OCI-LY7 (cell line): ENCODE measurements around the gene LYRM9. TPM values are rescaled to one million over a fixed set of nuclear protein-coding genes. Genes with fewer than 3 reads are reported as not detected.

Experiments used
- BruUV-seq: library from RNA; stranded (reverse); fragments of 400-500 nt; replicated peaks from 2 replicates; lab custom pipeline; 2021; lab: Mats Ljungman, UMichigan
- CTCF ChIA-PET: fragments of 300-600 bp; sonication (Branson Sonifier 250); formaldehyde crosslinking; loops from one replicate; lab custom pipeline; 2022; ENCODE audit warnings: antibody characterized with exemption; ENCODE audit not compliant: unreplicated experiment; lab: Charles Lee
- POLR2A ChIA-PET: fragments of 300-600 bp; sonication (Branson Sonifier 250); formaldehyde crosslinking; loops from one replicate; lab custom pipeline; 2022; ENCODE audit warnings: antibody characterized with exemption; lab: Charles Lee
- DNase-seq: peaks from one replicate; pipeline ENCODE4 v3.0.0-alpha.2; 2015; ENCODE audit warnings: low spot score
- H2AFZ ChIP-seq: fragments of 200-600 bp; sonication (generic), shearing (Covaris generic); 2 replicates; pipeline ENCODE4 v1.6.1; 2014; ENCODE audit warnings: mild to moderate bottlenecking, antibody characterized with exemption, low read length, moderate library complexity
- H3K27ac ChIP-seq: fragments of 200-600 bp; sonication (generic); 2 replicates; pipeline ENCODE4 v1.5.1; 2014; ENCODE audit warnings: mixed run types, low read depth, mild to moderate bottlenecking, moderate library complexity, low read length, inconsistent platforms; ENCODE audit not compliant: poor library complexity, severe bottlenecking
- H3K36me3 ChIP-seq: fragments of 200-600 bp; sonication (generic); 2 replicates; pipeline ENCODE4 v1.6.1; 2014; ENCODE audit warnings: mild to moderate bottlenecking, antibody characterized with exemption, low read length, moderate library complexity, mixed read lengths; ENCODE audit not compliant: insufficient read depth
- H3K4me1 ChIP-seq: fragments of 200-600 bp; sonication (generic); 2 replicates; pipeline ENCODE4 v1.5.1; 2014; ENCODE audit warnings: mild to moderate bottlenecking, low read length; ENCODE audit not compliant: insufficient read depth, poor library complexity, severe bottlenecking
- H3K4me2 ChIP-seq: fragments of 200-600 bp; sonication (generic); 2 replicates; pipeline ENCODE4 v1.6.1; 2014; ENCODE audit warnings: mild to moderate bottlenecking, low read length
- H3K4me3 ChIP-seq: fragments of 200-600 bp; sonication (generic); 2 replicates; pipeline ENCODE4 v1.5.1; 2014; ENCODE audit warnings: mild to moderate bottlenecking, low read depth, low read length; ENCODE audit not compliant: poor library complexity, severe bottlenecking
- H3K79me2 ChIP-seq: fragments of 200-600 bp; sonication (generic); 2 replicates; pipeline ENCODE4 v1.6.1; 2016; ENCODE audit warnings: low read depth, mild to moderate bottlenecking, low read length, moderate library complexity, mixed read lengths; ENCODE audit not compliant: insufficient read depth
- H3K9me2 ChIP-seq: fragments of 200-600 bp; sonication (generic); 2 replicates; pipeline ENCODE4 v1.6.1; 2016; ENCODE audit warnings: mild to moderate bottlenecking, low read length, mixed read lengths; ENCODE audit not compliant: insufficient read depth
- H3K9me3 ChIP-seq: fragments of 200-600 bp; sonication (generic); 2 replicates; pipeline ENCODE4 v1.6.1; 2014; ENCODE audit warnings: mild to moderate bottlenecking, mixed run types, low read length, mixed read lengths
- H4K20me1 ChIP-seq: fragments of 200-600 bp; sonication (generic); 2 replicates; pipeline ENCODE4 v1.6.1; 2014; ENCODE audit warnings: mild to moderate bottlenecking, antibody characterized with exemption, low read length, moderate library complexity, mixed read lengths; ENCODE audit not compliant: insufficient read depth
- EZH2phosphoT487 ChIP-seq: fragments of 200-600 bp; sonication (generic); IDR thresholded peaks from 2 replicates; pipeline ENCODE4 v1.6.1; 2018; ENCODE audit warnings: low read depth, borderline replicate concordance, mild to moderate bottlenecking, mixed run types, antibody characterized with exemption, low read length, moderate library complexity, mixed read lengths
- intact Hi-C: fragments of 100-400 bp; cut with micrococcal nuclease; formaldehyde crosslinking; loops from one replicate; pipeline ENCODE4 v1.10.0; 2022; ENCODE audit not compliant: unreplicated experiment
- total RNA-seq, 2 experiments: library from RNA; depleted of rRNA in 1 of 2; stranded (reverse); fragments of >200 nt in 1 of 2; shearing (Covaris generic) in 1 of 2; gene quantifications; 2 replicates each; pipeline ENCODE4 v1.2.3, GENCODE V29; 2014 to 2022
- TF ChIP-seq, protein P1 (sequence below): fragments of 200-600 bp; sonication (generic); conservative IDR thresholded peaks from 2 replicates; pipeline ENCODE4 v1.5.1; 2014; ENCODE audit warnings: mild to moderate bottlenecking, antibody characterized with exemption, low read length, moderate library complexity, mixed read lengths

LYRM9 gene
- total RNA-seq, 2 experiments from 2014 or later = 0.35 to 1.4 TPM

DNA sequence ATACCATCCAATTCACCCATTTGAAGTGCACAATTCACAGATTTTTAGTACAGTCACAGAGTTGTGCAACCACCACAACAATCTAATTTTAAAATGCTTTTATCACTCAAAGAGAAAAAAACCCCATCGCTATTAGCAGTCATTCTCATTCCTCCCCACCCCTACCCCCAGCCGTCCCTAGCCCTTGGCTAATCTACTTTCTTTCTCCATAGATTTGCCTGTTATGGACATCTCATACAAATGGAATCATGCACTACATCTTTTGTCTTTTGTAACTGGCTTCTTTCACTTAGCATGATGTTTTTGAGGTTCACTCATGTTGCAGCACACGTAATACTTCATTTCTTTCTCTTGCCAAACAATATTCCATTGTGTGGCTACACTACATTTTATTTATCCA lies 20.4 kb downstream of the LYRM9 start:
- Histone ChIP-seq H3K27ac (no peak overlapping the region), H3K79me2 (no peaks in the 10 kb centered on the region), H3K4me2 (no peak overlapping the region), H3K9me3 (no peaks in the 10 kb centered on the region), H3K9me2 (no peaks in the 10 kb centered on the region), H2AFZ (no peak overlapping the region), H3K36me3 (no peaks in the 10 kb centered on the region), H3K4me3 (no peak overlapping the region), H4K20me1 (no peaks in the 10 kb centered on the region), H3K4me1 (no peaks in the 10 kb centered on the region)
- BruUV-seq = no TSS peak
- intact Hi-C loops = no loop called here
- no peak for DNase-seq
- TF ChIP-seq, protein P1, sequence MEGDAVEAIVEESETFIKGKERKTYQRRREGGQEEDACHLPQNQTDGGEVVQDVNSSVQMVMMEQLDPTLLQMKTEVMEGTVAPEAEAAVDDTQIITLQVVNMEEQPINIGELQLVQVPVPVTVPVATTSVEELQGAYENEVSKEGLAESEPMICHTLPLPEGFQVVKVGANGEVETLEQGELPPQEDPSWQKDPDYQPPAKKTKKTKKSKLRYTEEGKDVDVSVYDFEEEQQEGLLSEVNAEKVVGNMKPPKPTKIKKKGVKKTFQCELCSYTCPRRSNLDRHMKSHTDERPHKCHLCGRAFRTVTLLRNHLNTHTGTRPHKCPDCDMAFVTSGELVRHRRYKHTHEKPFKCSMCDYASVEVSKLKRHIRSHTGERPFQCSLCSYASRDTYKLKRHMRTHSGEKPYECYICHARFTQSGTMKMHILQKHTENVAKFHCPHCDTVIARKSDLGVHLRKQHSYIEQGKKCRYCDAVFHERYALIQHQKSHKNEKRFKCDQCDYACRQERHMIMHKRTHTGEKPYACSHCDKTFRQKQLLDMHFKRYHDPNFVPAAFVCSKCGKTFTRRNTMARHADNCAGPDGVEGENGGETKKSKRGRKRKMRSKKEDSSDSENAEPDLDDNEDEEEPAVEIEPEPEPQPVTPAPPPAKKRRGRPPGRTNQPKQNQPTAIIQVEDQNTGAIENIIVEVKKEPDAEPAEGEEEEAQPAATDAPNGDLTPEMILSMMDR = no peak
- no peak for TF ChIP-seq EZH2phosphoT487
- POLR2A ChIA-PET = no interaction called here
- CTCF ChIA-PET = no interaction called here

DNA sequence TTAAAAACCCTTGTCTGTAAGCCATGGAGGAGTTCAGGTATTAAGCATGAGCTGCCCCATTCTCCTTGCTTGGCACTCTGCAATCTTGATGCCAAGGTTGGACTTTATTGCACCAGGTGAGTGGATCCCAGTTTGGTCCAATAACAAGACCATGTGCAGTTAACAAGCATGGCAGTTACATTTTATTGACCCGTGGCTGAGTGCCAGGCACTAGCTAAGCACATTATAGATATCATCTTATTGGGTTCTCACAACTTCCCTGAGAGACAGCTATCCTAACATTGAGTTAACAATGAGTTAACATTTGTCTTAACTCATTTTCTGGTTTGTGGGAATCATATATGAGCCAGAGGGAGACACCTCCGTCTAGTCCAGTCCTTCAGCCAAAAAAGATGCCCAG lies 21.8 kb downstream of the LYRM9 start:
- no TSS peak for BruUV-seq
- ChIA-PET CTCF (no interaction called here), POLR2A (no interaction called here)
- no peaks in the 10 kb centered on the region for H3K79me2 ChIP-seq
- H3K9me3 ChIP-seq = no peaks in the 10 kb centered on the region
- H4K20me1 ChIP-seq = no peaks in the 10 kb centered on the region
- no peak for DNase-seq
- H3K27ac ChIP-seq = no peak overlapping the region
- H3K4me3 ChIP-seq = no peak overlapping the region
- intact Hi-C loops = no loop called here
- H3K4me2 ChIP-seq = no peak overlapping the region
- H3K9me2 ChIP-seq = no peaks in the 10 kb centered on the region
- H2AFZ ChIP-seq = no peak overlapping the region
- TF ChIP-seq, protein P1 = no peak
- TF ChIP-seq EZH2phosphoT487 = no peak
- H3K4me1 ChIP-seq = no peaks in the 10 kb centered on the region
- no peaks in the 10 kb centered on the region for H3K36me3 ChIP-seq

DNA sequence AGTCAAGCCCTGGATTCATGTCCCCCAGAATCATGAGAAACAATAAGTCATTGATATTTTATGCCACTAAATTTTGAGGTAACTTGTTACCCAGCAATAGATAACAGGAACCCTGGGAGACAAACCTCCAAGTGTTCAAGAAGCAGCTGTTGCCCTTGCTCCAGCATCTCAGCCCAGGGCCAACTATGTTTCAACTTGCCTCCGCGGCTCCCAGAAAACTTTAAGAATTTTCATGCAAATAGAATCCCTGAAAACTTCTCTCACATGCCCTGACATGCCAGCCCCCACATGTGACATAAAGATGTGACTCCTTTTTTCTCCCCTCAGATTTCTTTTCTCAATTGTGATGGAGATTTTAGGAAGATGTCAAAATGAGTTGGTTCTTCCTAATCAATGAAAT lies 22.8 kb downstream of the LYRM9 start:
- TF ChIP-seq, protein P1 = no peak
- no peak for TF ChIP-seq EZH2phosphoT487
- no peaks in the 10 kb centered on the region for H3K36me3 ChIP-seq
- no peak overlapping the region for H3K4me3 ChIP-seq
- H3K27ac ChIP-seq = no peak overlapping the region
- CTCF ChIA-PET = no interaction called here
- intact Hi-C loops = no loop called here
- no peaks in the 10 kb centered on the region for H4K20me1 ChIP-seq
- DNase-seq = no peak
- BruUV-seq = no TSS peak
- H3K79me2 ChIP-seq = no peaks in the 10 kb centered on the region
- H3K9me3 ChIP-seq = no peaks in the 10 kb centered on the region
- H3K9me2 ChIP-seq = no peaks in the 10 kb centered on the region
- POLR2A ChIA-PET = no interaction called here
- H3K4me1 ChIP-seq = no peaks in the 10 kb centered on the region
- no peak overlapping the region for H3K4me2 ChIP-seq
- no peak overlapping the region for H2AFZ ChIP-seq
